Activated naive CD8-positive, alpha-beta T cell treated with anti-CD3 and anti-CD28 coated beads, Interleukin-2, amount 10 ng/mL, durations not matched to agents 7 days and 5 days (primary cell): ENCODE results near the gene KRT15. TPM values are rescaled to one million over a fixed set of nuclear protein-coding genes. Genes with fewer than 3 reads are reported as not detected.
"Not testable (repeated sequence)": the region's sequence is repeated elsewhere in the genome, so short reads cannot be mapped to it uniquely, and the experiment has no call there.

Source experiments
- ATAC-seq: fragments of 150-1000 bp; cut with Tn5 transposase; one replicate; pipeline ENCODE4 v1.10.0; 2021; ENCODE audit warnings: low read depth, moderate library complexity
- POLR2A ChIA-PET: fragments of 350-600 bp; sonication (Branson Sonifier 250); formaldehyde crosslinking; loops from one replicate; lab custom pipeline; 2021; ENCODE audit warnings: antibody characterized with exemption; lab: Charles Lee
- DNase-seq: peaks from one replicate; pipeline ENCODE4 v3.0.0; 2021
- H3K27ac Mint-ChIP-seq: one replicate; pipeline ENCODE4 v1.8.0; 2022; ENCODE audit warnings: mild to moderate bottlenecking, mixed read lengths
- H3K27me3 Mint-ChIP-seq: one replicate; pipeline ENCODE4 v1.8.0; 2022; ENCODE audit warnings: mild to moderate bottlenecking, moderate library complexity, mixed read lengths
- H3K36me3 Mint-ChIP-seq: one replicate; pipeline ENCODE4 v1.8.0; 2021; ENCODE audit warnings: mild to moderate bottlenecking, mixed read lengths
- H3K4me1 Mint-ChIP-seq: one replicate; pipeline ENCODE4 v1.8.0; 2021; ENCODE audit warnings: mixed read lengths
- H3K4me3 Mint-ChIP-seq: one replicate; pipeline ENCODE4 v1.8.0; 2022; ENCODE audit warnings: mild to moderate bottlenecking, moderate library complexity, mixed read lengths
- H3K9me3 Mint-ChIP-seq: one replicate; pipeline ENCODE4 v1.8.0; 2021; ENCODE audit warnings: mixed read lengths
- total RNA-seq, 2 experiments: library from RNA; stranded (reverse); gene quantifications; one replicate each; pipeline ENCODE4 v1.2.3, GENCODE V29; 2021

The KRT15 gene
- total RNA-seq, 2 experiments from 2014 or later: not detected

GRCh38 chr17:41549596-41550039 lies 30.9 kb upstream of the KRT15 start:
- Mint-ChIP-seq H3K27ac (peak overlapping the region; percentile 81), H3K27me3 (peaks cover 6% of the 10 kb centered on the region), H3K36me3 (no peaks in the 10 kb centered on the region), H3K4me3 (peak overlapping the region; percentile 70), H3K9me3 (peaks cover 2% of the 10 kb centered on the region), H3K4me1 (peaks cover 14% of the 10 kb centered on the region)
- POLR2A ChIA-PET: interaction anchor here (1.0 to 2.3 kb wide), 4 partner anchors 99 to 139 kb away, joined by 3 to 11 read pairs (median 4); partner anchors contain the start of gene EIF1
- ATAC-seq (no peak), DNase-seq (no peak)

- Mint-ChIP-seq H3K4me1 (peaks cover 14% of the 10 kb centered on the region), H3K4me3 (peak overlapping the region; percentile 70), H3K36me3 (no peaks in the 10 kb centered on the region), H3K27me3 (peaks cover 6% of the 10 kb centered on the region), H3K9me3 (peaks cover 2% of the 10 kb centered on the region), H3K27ac (peak overlapping the region; percentile 81)
- peak; percentile 91 for ATAC-seq
- peak; percentile 89 for DNase-seq
- POLR2A ChIA-PET: interaction anchor here (0.6 to 2.3 kb wide), 5 partner anchors 100 to 140 kb away, joined by 3 to 11 read pairs (median 3); partner anchors contain the start of gene EIF1
Observed at GRCh38 chr17:41548844-41549595, 30.3 kb upstream of the KRT15 start.

GRCh38 chr17:41547921-41548843 lies 29.5 kb upstream of the KRT15 start:
- H3K4me1 Mint-ChIP-seq: peaks cover 13% of the 10 kb centered on the region
- peaks cover 2% of the 10 kb centered on the region for H3K9me3 Mint-ChIP-seq
- no peaks in the 10 kb centered on the region for H3K36me3 Mint-ChIP-seq
- no peak overlapping the region for H3K27ac Mint-ChIP-seq
- DNase-seq (peak; percentile 36), ATAC-seq (no peak)
- POLR2A ChIA-PET: interaction anchor here (0.6 to 2.3 kb wide), 2 partner anchors 118 to 141 kb away, joined by 3 to 11 read pairs; partner anchors contain the start of gene EIF1
- H3K4me3 Mint-ChIP-seq: peak overlapping the region; percentile 70
- H3K27me3 Mint-ChIP-seq: peaks cover 4% of the 10 kb centered on the region

- no peak overlapping the region for H3K27ac Mint-ChIP-seq
- no peak for DNase-seq
- no peaks in the 10 kb centered on the region for H3K36me3 Mint-ChIP-seq
- peaks cover 12% of the 10 kb centered on the region for H3K4me1 Mint-ChIP-seq
- no peak for ATAC-seq
- H3K4me3 Mint-ChIP-seq: no peak overlapping the region
- POLR2A ChIA-PET: no interaction called here
- peaks cover 7% of the 10 kb centered on the region for H3K27me3 Mint-ChIP-seq
- H3K9me3 Mint-ChIP-seq: peaks cover 2% of the 10 kb centered on the region
Observed at GRCh38 chr17:41547378-41547841, 28.7 kb upstream of the KRT15 start.

GRCh38 chr17:41546819-41547218 lies 28.1 kb upstream of the KRT15 start:
- H3K4me1 Mint-ChIP-seq: peaks cover 12% of the 10 kb centered on the region
- H3K27ac Mint-ChIP-seq: no peak overlapping the region
- ATAC-seq: no peak

GRCh38 chr17:41545829-41546410 lies 27.2 kb upstream of the KRT15 start:
- ATAC-seq (no peak), DNase-seq (no peak)
- no peaks in the 10 kb centered on the region for H3K36me3 Mint-ChIP-seq
- peaks cover 2% of the 10 kb centered on the region for H3K9me3 Mint-ChIP-seq
- peaks cover 7% of the 10 kb centered on the region for H3K27me3 Mint-ChIP-seq
- no peak overlapping the region for H3K4me3 Mint-ChIP-seq
- H3K27ac Mint-ChIP-seq: no peak overlapping the region
- H3K4me1 Mint-ChIP-seq: peaks cover 12% of the 10 kb centered on the region
- POLR2A ChIA-PET: no interaction called here

More at GRCh38 chr17:41546819-41547218, 28.1 kb upstream of the KRT15 start:
- peaks cover 2% of the 10 kb centered on the region for H3K9me3 Mint-ChIP-seq
- peaks cover 7% of the 10 kb centered on the region for H3K27me3 Mint-ChIP-seq
- no peaks in the 10 kb centered on the region for H3K36me3 Mint-ChIP-seq
- H3K4me3 Mint-ChIP-seq: no peak overlapping the region
- DNase-seq: no peak
- POLR2A ChIA-PET: no interaction called here

- peaks cover 12% of the 10 kb centered on the region for H3K4me1 Mint-ChIP-seq
- DNase-seq (no peak), ATAC-seq (no peak)
- no peak overlapping the region for H3K4me3 Mint-ChIP-seq
- no peaks in the 10 kb centered on the region for H3K36me3 Mint-ChIP-seq
- H3K27me3 Mint-ChIP-seq: peaks cover 11% of the 10 kb centered on the region
- H3K27ac Mint-ChIP-seq: no peak overlapping the region
- peaks cover 2% of the 10 kb centered on the region for H3K9me3 Mint-ChIP-seq
- POLR2A ChIA-PET: no interaction called here
Observed at GRCh38 chr17:41544935-41545334, 26.2 kb upstream of the KRT15 start.

- POLR2A ChIA-PET: no interaction called here
- H3K36me3 Mint-ChIP-seq: no peaks in the 10 kb centered on the region
- H3K27me3 Mint-ChIP-seq: peaks cover 10% of the 10 kb centered on the region
- H3K27ac Mint-ChIP-seq: no peak overlapping the region
- ATAC-seq (no peak), DNase-seq (no peak)
- H3K4me3 Mint-ChIP-seq: no peak overlapping the region
- peaks cover 11% of the 10 kb centered on the region for H3K4me1 Mint-ChIP-seq
- H3K9me3 Mint-ChIP-seq: peaks cover 2% of the 10 kb centered on the region
Observed at GRCh38 chr17:41544491-41544892, 25.8 kb upstream of the KRT15 start.

- POLR2A ChIA-PET, H3K36me3 Mint-ChIP-seq, ATAC-seq, H3K27me3 Mint-ChIP-seq, H3K9me3 Mint-ChIP-seq, H3K4me1 Mint-ChIP-seq, H3K27ac Mint-ChIP-seq, H3K4me3 Mint-ChIP-seq: not testable (repeated sequence)
- peak; percentile 10 for DNase-seq
Observed at GRCh38 chr17:41542786-41543185, 24.1 kb upstream of the KRT15 start.

GRCh38 chr17:41542357-41542756 lies 23.7 kb upstream of the KRT15 start:
- H3K4me1 Mint-ChIP-seq: no peaks in the 10 kb centered on the region
- DNase-seq: no peak
- POLR2A ChIA-PET: no interaction called here
- ATAC-seq: no peak
- no peaks in the 10 kb centered on the region for H3K36me3 Mint-ChIP-seq
- no peaks in the 10 kb centered on the region for H3K9me3 Mint-ChIP-seq
- no peak overlapping the region for H3K27ac Mint-ChIP-seq
- no peak overlapping the region for H3K4me3 Mint-ChIP-seq
- H3K27me3 Mint-ChIP-seq: peaks cover 11% of the 10 kb centered on the region

- Mint-ChIP-seq H3K9me3 (no peaks in the 10 kb centered on the region), H3K27ac (no peak overlapping the region), H3K4me1 (no peaks in the 10 kb centered on the region), H3K4me3 (no peak overlapping the region), H3K27me3 (peaks cover 11% of the 10 kb centered on the region), H3K36me3 (no peaks in the 10 kb centered on the region)
- DNase-seq (no peak), ATAC-seq (no peak)
- POLR2A ChIA-PET: no interaction called here
Observed at GRCh38 chr17:41540921-41541625, 22.4 kb upstream of the KRT15 start.

GRCh38 chr17:41539979-41540701 lies 21.4 kb upstream of the KRT15 start:
- POLR2A ChIA-PET: interaction anchor here (0.8 kb wide), 1 partner anchor 14 kb away, joined by 4 read pairs; no protein-coding TSS in a partner anchor
- H3K27ac Mint-ChIP-seq: no peak overlapping the region

More at GRCh38 chr17:41539979-41540701, 21.4 kb upstream of the KRT15 start:
- Mint-ChIP-seq H3K4me1 (no peaks in the 10 kb centered on the region), H3K27me3 (peaks cover 11% of the 10 kb centered on the region), H3K9me3 (no peaks in the 10 kb centered on the region), H3K4me3 (no peak overlapping the region), H3K36me3 (no peaks in the 10 kb centered on the region)
- ATAC-seq: no peak
- DNase-seq: peak; percentile 8
